Epithelial cell of prostate (primary cell): ENCODE data around the gene ITGAL.
"Not testable (repeated sequence)": the region's sequence is repeated elsewhere in the genome, so short reads cannot be mapped to it uniquely, and the experiment has no call there.

Source experiments
- DNase-seq: peaks from one replicate; pipeline ENCODE4 v3.0.0-alpha.2; 2011; ENCODE audit warnings: low read depth, low spot score
- H3K27ac ChIP-seq: fragments of 450-650 bp; 2 replicates; pipeline ENCODE4 v1.5.1; 2017; ENCODE audit warnings: mild to moderate bottlenecking

ITGAL gene

GRCh38 chr16:30524575-30525568, 52.3 kb downstream of the ITGAL start:
- no peak overlapping the region for H3K27ac ChIP-seq
- DNase-seq: no peak

GRCh38 chr16:30525844-30526136, 53.2 kb downstream of the ITGAL start:
- peak overlapping the region; percentile 93 for H3K27ac ChIP-seq

DNA sequence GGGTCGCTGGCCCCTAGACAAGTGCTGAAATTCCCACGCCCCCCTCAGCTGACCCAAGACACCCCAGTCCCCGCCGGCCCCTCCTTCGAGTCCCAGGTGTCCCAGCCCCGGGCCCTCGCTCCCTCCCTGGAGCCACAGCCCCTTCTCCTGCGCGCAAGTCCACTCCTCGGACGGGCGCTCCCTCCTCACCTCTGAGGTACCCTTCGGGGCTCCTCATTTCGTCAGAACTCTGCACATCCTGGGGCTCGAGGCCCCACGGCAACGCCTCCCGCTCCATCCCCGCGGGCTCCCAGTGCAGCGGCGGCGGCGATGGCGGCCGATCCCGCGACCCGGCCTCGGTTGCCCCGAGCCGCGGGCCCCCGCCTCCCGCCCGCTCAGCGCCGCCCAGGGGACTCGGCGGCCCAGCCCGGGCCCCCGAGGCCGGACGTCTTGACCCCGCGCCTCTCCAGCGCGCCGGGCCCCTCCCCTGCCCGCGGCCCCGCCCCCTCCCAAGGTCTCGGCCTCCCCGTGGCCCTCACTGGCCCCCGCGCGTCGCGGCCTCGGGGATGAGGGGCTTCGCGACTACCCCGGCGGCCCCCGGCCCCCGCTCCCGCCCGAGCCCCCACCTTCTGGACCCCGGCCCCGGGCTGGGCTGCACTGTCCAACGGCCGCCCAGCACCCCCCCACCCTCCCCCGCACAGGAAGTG, 53.7 kb downstream of the ITGAL start, which contains the start of gene ZNF768:
TSS of gene ZNF768 (minus strand) at position 430 of the 686 bp plus-strand sequence. CDS start at position 277, 153 bp downstream.
- H3K27ac ChIP-seq: peak within 1 kb of the TSS; percentile 93
- DNase-seq: no peak

More at GRCh38 chr16:30525844-30526136, 53.2 kb downstream of the ITGAL start:
- DNase-seq: no peak

- peak; percentile 83 for DNase-seq
- peak overlapping the region; percentile 93 for H3K27ac ChIP-seq
Observed at GRCh38 chr16:30526823-30527634, 54.5 kb downstream of the ITGAL start.

DNA sequence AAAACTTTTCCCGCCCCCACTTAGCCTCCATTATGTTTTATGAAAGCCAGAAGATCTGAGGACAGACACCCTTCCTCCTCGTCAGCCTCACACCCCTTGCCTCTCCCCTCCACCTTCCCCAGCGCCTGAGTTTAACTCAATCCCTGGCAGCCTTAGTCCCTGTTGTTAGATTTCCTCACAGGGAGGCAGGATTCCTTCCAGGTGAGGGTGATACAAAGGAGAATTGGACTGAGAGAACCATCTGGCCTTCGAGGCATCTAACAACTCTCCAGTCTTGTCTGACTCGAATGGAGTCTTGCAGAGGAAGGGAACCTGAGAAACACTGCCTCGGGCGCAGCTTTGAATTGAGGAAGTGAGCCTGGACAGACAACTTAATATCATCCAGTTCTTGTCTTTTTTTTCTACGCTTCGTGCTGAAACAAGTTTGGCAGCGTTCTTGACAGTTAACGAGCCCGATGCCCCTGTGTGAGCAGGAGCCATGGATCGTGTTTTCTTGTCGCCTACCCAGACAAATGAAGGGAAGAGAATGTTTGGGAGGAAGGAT, 55.2 kb downstream of the ITGAL start:
- H3K27ac ChIP-seq: peak overlapping the region; percentile 93
- peak; percentile 81 for DNase-seq

- H3K27ac ChIP-seq: peak overlapping the region; percentile 93
- no peak for DNase-seq
Observed at GRCh38 chr16:30528799-30529457, 56.4 kb downstream of the ITGAL start.

DNA sequence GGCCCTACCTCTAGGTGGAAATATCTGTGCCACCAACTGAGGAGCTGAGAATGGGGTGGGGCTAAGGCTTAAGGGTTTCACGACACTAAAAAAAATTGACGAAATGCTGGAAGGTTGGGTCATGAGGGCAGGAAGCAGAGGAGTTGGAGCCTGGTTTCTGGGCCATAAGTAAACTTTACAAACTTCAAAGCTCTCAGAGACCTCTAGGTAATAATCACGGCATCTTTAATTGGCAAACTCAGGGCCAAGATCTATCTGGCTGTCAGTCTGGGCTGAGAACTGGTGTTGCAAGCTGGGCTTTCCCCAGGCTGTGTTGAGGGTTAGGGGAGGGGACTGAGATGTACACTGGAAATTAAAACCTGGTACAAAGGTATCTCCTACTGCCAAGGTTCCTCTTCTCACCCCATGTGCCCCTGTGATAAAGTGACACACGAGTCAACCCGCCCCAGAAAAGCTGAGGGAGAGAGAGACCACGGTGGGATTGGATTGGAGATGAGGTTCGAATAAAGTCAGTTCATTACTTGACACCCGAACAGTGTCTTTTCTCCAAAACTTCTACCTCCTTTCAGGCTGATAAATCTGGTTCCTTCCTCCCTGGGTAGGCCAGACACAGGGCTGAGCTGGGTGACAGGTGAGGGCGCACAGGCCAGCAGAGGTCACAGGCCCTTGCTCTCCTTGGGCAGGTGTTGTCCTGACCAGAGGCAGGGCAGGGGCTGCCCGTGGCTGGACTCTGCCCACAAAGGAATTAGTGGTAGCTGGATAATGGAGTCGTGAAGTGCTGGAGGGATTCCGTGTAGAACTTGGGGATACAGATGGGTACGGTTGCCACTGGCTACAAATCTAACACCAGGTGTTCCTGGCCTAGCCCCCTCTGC, 57.9 kb downstream of the ITGAL start:
- no peak overlapping the region for H3K27ac ChIP-seq
- DNase-seq: no peak

DNA sequence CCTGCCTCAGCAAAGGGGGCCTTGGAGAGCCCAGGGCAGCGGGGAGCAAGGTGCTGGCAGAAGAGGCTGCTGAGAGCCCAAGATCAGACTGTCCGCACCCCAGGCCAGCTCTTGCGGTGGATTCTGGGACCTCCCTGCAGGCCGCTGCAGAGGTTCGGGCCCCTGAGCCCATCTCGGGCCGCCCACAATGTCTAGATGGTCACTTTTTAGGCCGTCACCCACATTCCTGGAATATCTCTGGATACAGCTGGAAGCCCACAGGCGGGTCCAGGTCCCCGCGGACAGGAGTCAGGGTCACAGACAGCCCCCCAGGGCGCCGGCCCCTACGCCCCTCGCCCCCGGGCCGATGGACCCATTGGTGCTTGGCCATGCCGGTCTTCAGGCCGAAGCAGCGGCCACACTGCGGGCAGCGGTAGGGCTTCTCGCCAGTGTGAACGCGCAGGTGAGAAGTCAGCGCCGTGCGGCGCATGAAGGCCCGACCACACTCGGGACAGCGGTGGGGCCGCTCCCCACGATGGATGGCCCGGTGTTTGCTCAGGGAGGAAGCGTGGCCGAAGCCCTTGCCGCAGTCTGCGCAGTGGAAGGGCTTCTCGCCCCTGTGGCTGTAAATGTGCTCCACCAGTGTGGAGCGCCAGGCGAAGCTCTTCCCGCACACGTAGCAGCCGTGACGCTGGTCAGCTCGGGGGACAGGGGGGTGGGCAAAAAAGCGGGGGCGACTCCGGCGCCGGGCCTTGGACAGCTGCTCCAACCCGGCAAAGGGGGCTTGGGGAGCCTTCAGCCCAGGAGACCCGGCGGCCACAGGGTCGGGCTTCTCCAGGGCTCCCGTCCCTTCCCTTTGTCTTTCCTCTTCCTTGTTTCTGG, 60.0 kb downstream of the ITGAL start:
- DNase-seq: no peak
- H3K27ac ChIP-seq: no peak overlapping the region

- DNase-seq: no peak
- no peak overlapping the region for H3K27ac ChIP-seq
Observed at GRCh38 chr16:30533146-30533522, 60.6 kb downstream of the ITGAL start.

GRCh38 chr16:30533748-30534367, 61.3 kb downstream of the ITGAL start:
- DNase-seq: no peak
- peak overlapping the region; percentile 85 for H3K27ac ChIP-seq

DNA sequence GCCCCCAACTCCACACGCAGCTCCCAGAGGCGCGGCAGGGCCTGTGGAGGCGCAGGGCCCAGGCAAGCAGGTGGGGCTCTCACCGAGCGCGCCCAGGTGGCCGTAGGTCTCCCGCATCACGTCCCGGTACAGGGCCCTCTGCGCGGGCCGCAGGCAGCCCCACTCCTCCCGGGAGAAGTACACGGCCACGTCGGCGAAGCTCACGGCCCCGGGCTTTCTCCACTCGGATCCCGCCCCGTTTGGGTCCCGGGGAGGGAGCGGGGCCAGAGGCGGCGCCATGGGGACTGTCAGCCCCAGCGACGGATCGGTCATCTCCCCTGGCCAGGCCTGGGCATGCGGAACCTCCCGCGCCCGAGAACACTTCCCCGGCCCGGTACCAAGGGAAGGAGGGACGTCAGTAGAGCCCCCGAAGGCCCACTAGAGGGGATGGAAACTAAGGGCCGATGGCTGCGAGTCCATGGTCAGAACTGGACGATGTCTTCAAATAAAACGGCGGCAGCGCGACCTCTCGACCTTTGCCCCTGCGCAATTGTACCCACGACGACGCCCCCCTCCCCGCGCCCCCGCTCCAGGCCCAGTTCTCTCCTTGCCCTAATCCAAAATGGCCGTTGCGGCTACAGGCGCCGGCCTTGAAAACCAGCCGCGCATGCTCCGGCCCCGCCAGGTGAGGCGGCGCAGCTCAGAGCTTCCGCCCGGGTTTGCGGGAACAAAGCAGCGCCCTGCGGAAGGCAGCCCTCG, 62.0 kb downstream of the ITGAL start, which contains the start of gene ZNF747:
TSS of gene ZNF747 (minus strand) at position 491 of the 738 bp plus-strand sequence. CDS start at position 312, 179 bp downstream.
- no peak for DNase-seq
- peak within 1 kb of the TSS; percentile 85 for H3K27ac ChIP-seq

DNA sequence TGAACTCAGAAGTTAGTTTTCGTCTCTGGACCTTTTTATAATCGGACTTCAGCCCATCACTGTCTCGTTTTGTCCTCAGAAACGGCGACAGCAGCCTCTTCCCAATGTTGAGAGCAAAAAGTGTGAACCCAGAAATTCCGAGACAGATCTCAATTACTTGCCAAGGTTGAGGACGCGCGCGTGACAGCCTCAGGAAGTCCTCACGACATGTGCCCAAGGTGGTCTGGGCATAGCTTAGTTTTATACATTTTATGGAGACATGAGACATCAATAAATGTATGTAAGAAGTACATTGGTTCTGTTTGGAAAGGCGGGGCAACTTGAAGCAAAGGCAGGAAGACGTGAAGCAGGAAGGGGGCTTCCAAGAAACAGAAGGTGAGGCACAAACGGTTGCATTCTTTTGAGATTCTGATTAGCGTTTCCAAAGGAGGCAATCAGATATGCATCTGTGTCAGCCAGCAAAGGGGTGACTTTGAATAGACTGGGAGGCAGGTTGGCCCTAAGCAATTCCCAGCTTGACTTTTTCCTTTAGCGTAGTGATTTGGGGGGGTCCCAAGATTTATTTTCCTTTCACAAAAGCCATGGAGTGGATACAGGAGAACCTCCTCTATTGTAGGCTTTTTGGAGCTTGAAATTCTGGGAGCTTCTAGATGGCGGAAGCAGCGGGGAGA, 62.7 kb downstream of the ITGAL start:
- DNase-seq: no peak
- peak overlapping the region; percentile 85 for H3K27ac ChIP-seq

- DNase-seq: no peak
- H3K27ac ChIP-seq: peak overlapping the region; percentile 85
Observed at GRCh38 chr16:30535777-30536190, 63.2 kb downstream of the ITGAL start.

DNA sequence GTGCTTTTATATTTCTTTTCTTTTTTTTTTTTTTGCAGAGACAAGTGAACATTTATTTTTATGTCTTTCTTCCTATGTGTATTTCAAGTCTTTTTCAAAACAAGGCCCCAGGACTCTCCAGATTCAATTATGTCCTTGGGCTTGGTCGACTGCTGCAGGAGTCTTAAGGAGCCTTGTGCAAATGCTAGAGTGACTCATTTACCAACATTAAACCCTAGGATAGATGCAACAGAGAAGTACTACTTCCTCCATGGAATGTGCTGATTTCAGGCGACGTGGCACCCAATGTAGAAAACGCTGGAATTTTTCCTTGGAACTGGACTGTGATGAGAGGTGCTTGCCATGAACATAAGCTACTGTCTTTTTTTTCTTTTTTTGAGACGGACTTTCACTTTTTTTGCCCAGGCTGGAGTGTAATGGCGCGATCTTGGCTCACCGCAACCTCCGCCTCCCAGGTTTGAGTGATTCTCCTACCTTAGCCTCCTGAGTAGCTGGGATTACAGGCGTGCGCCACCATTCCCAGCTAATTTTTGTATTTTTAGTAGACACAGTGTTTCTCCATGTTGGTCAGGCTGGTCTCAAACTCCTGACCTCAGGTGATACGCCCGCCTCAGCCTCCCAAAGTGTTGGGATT, 64.0 kb downstream of the ITGAL start:
- H3K27ac ChIP-seq: peak overlapping the region; percentile 85

More for the DNA sequence above, 64.0 kb downstream of the ITGAL start:
- DNase-seq: not testable (repeated sequence)
